ENCODE data around the gene RABGAP1L. TPM values are rescaled to one million over a fixed set of nuclear protein-coding genes. Genes with fewer than 3 reads are reported as not detected.

RABGAP1L gene
- total RNA-seq, result 20.4 and 44.5 TPM in 2 replicates

DNA sequence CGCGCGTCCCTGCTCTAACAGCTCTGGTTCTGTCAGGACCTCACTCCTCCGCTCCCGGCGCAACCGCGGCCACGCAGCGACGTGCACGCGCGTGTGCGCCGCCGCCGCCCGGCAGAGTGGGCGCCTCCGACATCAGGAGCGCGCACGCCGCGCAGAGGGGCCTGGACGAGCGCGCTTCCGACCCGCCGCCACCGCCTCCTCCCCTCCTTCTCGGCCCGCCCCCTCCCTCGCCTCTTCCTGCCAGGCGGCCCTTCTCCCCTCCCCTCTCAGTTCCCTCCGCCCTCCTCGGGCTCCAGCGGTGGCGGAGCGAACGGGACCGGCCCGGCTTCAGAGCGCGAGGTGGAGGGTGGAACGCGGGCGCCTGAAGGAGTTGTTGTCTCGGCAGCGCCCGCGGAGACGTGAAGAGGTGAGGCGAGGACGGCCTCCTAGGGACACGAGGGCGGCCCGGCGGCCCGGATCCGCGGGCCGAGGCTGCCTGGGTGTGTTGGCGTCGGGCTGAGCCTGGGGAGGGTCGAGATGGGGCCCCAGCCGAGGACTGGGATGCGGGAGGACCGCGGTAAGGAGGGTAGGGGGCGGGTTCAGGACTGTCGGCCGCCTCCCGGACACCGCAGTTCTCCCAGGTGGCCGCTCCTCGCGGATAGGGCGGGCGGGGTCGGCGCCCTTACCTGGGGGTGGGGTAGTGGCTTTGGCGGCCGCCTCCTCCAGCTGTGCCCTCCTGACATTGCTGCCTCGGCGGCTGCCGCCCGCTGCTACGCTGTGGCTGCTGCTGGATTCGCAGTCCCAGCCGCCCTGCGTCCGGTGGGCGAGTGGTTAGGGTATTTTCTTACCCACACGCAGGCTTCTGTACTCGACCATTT is at the start of gene RABGAP1L:
RABGAP1L (plus strand) TSS at position 269 of the 857 bp plus-strand sequence.

DNA sequence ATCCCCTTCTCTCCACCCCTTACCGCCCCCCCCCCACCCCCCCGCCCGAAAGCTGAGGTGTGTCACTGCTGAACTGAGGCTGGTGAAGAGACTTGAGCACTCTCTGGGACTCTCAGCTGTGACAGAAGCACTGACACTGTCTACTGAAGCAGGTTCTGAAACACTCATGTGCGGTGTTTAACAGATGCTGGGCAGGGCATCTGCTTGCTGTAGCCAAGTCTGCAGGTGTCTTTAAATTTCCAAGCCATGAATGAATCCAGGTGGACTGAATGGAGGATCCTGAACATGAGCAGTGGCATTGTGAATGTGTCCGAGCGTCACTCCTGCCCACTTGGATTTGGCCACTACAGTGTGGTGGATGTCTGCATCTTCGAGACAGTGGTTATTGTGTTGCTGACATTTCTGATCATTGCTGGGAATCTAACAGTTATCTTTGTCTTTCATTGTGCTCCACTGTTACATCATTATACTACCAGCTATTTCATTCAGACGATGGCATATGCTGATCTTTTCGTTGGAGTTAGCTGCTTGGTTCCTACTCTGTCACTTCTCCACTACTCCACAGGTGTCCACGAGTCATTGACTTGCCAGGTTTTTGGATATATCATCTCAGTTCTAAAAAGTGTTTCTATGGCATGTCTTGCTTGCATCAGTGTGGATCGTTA is 288.7 kb downstream of the RABGAP1L start, which contains the start of gene GPR52:
GPR52 (plus strand) TSS at position 99 of the 665 bp plus-strand sequence; CDS start at position 247, 148 bp downstream.

DNA sequence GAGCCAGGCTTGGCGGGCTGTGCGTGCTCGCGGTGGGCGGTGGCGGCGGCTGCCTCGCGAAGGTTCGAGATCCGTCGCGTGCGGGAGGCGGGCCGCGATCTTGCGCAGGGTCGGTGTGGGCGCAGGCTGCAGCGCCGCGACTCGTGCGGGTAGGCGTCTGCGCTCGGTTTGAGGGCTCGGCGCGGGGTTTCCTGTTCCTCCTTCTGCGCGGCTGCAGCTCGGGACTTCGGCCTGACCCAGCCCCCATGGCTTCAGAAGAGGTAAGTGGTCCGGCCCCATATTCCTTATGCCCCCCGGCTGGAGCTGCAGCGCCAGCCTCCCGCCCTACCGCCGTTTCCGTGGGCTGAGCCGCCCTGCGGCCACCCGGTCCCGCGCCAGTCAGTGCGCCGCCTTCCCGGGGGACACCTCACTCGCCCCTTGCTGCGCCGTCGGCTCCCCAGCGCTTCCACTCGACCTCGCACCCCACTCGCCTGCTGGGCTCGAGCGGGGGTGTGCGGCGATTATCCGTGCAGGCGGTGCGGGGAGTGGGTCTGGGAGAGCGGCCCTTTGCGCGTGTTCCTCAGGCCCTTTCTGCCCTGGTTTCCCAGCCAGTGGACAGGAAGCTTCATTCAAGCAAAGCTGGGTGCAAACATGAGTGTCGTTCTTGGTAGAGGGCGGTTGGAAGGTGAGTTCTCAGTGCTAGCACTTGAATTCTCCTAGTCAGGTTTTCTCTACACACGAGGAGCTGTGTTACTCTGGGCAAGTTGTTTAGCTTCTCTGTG is 840.8 kb downstream of the RABGAP1L start, which contains the start of gene CACYBP:
CACYBP (plus strand) TSS at position 12 of the 761 bp plus-strand sequence; CDS start at position 246, 234 bp downstream.

DNA sequence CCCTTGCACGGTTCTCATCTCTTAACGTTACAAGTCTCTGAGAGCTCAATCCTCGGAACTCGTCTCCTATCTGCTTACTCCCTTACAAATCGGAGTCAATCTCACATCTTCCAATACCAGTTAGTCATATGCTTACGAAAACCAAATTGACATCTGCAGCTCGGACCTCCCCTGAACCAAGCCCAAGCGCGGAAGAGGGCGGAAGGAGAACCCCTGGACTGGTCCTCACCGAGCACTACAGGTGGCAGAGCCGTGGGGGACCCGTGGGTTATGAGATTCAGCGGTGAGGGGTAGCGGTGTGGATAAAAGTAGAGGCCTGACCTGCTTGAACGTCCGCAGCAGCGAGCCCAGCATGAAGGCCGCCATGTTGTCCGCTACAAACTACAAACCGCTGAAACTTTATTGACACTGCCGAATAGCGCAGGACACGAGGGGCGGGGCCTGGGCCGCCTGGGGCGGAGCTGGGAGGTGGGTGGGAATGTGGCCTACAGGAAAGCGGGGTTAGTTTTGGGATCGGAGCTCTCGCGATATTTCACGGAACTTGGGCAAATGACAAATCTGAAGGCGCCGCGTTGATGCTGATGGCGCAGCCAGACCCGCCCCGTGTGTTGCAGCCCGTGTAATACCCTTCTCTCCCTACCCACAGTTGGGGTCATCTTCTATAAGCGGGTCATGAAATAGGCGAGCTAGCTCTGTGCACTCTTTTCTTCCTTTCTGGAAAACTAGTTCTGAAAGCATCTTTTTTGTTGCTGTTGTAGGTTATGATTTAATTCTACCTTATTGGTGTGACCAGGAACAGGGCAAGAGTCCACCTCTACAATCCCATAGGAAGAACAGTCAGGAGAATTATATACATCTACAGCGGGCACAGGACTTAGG is 864.0 kb downstream of the RABGAP1L start, which contains the start of gene MRPS14:
MRPS14 (minus strand) TSS at position 383 of the 879 bp plus-strand sequence; CDS start at position 366, 17 bp downstream.

Other genes starting within 250 kb of the RABGAP1L start
- gene SERPINC1, start 242.2 kb upstream of the RABGAP1L start, total RNA-seq, result not detected in 2 replicates
- gene RC3H1, start 137.2 kb upstream of the RABGAP1L start, total RNA-seq, result 7.5 and 11.6 TPM in 2 replicates

Data from pericardium fibroblast (primary cell).